Measurements from ENCODE around the gene RPS15. TPM values are rescaled to one million over a fixed set of nuclear protein-coding genes. Genes with fewer than 3 reads are reported as not detected.

The RPS15 gene
- total and polyA plus RNA-seq, 2 of the 13 experiments (the other 11 are each of a cell fraction or from before 2014, with no cell fraction given) = 695 to 1,411 TPM

- TF ChIP-seq, protein P1, sequence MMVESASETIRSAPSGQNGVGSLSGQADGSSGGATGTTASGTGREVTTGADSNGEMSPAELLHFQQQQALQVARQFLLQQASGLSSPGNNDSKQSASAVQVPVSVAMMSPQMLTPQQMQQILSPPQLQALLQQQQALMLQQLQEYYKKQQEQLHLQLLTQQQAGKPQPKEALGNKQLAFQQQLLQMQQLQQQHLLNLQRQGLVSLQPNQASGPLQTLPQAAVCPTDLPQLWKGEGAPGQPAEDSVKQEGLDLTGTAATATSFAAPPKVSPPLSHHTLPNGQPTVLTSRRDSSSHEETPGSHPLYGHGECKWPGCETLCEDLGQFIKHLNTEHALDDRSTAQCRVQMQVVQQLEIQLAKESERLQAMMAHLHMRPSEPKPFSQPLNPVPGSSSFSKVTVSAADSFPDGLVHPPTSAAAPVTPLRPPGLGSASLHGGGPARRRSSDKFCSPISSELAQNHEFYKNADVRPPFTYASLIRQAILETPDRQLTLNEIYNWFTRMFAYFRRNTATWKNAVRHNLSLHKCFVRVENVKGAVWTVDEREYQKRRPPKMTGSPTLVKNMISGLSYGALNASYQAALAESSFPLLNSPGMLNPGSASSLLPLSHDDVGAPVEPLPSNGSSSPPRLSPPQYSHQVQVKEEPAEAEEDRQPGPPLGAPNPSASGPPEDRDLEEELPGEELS (CRISPR knock-in tag; IDR thresholded peaks at IDR 0.05) = no peak
- TF ChIP-seq, protein P2, sequence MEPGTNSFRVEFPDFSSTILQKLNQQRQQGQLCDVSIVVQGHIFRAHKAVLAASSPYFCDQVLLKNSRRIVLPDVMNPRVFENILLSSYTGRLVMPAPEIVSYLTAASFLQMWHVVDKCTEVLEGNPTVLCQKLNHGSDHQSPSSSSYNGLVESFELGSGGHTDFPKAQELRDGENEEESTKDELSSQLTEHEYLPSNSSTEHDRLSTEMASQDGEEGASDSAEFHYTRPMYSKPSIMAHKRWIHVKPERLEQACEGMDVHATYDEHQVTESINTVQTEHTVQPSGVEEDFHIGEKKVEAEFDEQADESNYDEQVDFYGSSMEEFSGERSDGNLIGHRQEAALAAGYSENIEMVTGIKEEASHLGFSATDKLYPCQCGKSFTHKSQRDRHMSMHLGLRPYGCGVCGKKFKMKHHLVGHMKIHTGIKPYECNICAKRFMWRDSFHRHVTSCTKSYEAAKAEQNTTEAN (CRISPR knock-in tag; conservative IDR thresholded peaks at IDR 0.05) = 0 out of 2 replicates have a peak, but pooled peaks have one; percentile 17
- TF ChIP-seq CCDC6 (CRISPR knock-in tag; IDR thresholded peaks at IDR 0.05) (peak; percentile 80; the same call in 1 of the 2 replicates), SP140L (CRISPR knock-in tag; IDR thresholded peaks at IDR 0.05; ENCODE audit: borderline replicate concordance) (no peak), ZNF354B (CRISPR knock-in tag; IDR thresholded peaks at IDR 0.05) (no peak), ZNF564 (CRISPR knock-in tag; IDR thresholded peaks at IDR 0.05) (0 out of 2 replicates have a peak, but pooled peaks have one; percentile 39), ASH2L (IDR thresholded peaks at IDR 0.05; ENCODE audit: insufficient read length, low read depth, low read length) (peak; percentile 19), ZNF496 (CRISPR knock-in tag; IDR thresholded peaks at IDR 0.05; ENCODE audit: insufficient replicate concordance) (no peak), NR2F1 (CRISPR knock-in tag; IDR thresholded peaks at IDR 0.05) (no peak), MTA1 (CRISPR knock-in tag; IDR thresholded peaks at IDR 0.05; ENCODE audit: borderline replicate concordance) (peak; percentile 87; the same call in 1 of the 2 replicates), ZNF772 (CRISPR knock-in tag; IDR thresholded peaks at IDR 0.05) (no peak), SSRP1 (CRISPR knock-in tag; IDR thresholded peaks at IDR 0.05) (no peak), ZNF138 (CRISPR knock-in tag; IDR thresholded peaks at IDR 0.05; ENCODE audit: low read depth) (no peak), HNF1A (IDR thresholded peaks at IDR 0.05; ENCODE audit: low read depth) (no peak), HNF1A (CRISPR knock-in tag; IDR thresholded peaks at IDR 0.05; ENCODE audit: borderline replicate concordance) (no peak)
- TF ChIP-seq, protein P3, sequence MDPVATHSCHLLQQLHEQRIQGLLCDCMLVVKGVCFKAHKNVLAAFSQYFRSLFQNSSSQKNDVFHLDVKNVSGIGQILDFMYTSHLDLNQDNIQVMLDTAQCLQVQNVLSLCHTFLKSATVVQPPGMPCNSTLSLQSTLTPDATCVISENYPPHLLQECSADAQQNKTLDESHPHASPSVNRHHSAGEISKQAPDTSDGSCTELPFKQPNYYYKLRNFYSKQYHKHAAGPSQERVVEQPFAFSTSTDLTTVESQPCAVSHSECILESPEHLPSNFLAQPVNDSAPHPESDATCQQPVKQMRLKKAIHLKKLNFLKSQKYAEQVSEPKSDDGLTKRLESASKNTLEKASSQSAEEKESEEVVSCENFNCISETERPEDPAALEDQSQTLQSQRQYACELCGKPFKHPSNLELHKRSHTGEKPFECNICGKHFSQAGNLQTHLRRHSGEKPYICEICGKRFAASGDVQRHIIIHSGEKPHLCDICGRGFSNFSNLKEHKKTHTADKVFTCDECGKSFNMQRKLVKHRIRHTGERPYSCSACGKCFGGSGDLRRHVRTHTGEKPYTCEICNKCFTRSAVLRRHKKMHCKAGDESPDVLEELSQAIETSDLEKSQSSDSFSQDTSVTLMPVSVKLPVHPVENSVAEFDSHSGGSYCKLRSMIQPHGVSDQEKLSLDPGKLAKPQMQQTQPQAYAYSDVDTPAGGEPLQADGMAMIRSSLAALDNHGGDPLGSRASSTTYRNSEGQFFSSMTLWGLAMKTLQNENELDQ (CRISPR knock-in tag; IDR thresholded peaks at IDR 0.05; ENCODE audit: borderline replicate concordance) = no peak
- TF ChIP-seq, protein P4, sequence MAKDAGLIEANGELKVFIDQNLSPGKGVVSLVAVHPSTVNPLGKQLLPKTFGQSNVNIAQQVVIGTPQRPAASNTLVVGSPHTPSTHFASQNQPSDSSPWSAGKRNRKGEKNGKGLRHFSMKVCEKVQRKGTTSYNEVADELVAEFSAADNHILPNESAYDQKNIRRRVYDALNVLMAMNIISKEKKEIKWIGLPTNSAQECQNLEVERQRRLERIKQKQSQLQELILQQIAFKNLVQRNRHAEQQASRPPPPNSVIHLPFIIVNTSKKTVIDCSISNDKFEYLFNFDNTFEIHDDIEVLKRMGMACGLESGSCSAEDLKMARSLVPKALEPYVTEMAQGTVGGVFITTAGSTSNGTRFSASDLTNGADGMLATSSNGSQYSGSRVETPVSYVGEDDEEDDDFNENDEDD (CRISPR knock-in tag; IDR thresholded peaks at IDR 0.05; ENCODE audit: borderline replicate concordance) = no peak; the same call in 1 of the 2 replicates
Measured at GRCh38 chr19:1445185-1445931, 7.2 kb downstream of the RPS15 start (continued).
